C4-2B (cell line): ENCODE results near the gene WDR47.

ENCODE experiments used
- CTCF ChIP-seq: fragments of 450-650 bp; conservative IDR thresholded peaks from 2 replicates; pipeline ENCODE4 v1.5.1; 2017; ENCODE audit warnings: mild to moderate bottlenecking
- ZFX ChIP-seq: fragments of 450-650 bp; IDR thresholded peaks from 2 replicates; pipeline ENCODE4 v1.6.1; 2017

GRCh38 chr1:109041621-109042468 is at the start of gene WDR47:
- TF ChIP-seq CTCF, result no peak
- peak; percentile 58 for TF ChIP-seq ZFX
